Amniotic epithelial cell (primary cell): ENCODE results near the gene ADAM12.

Experiments
- DNase-seq: peaks from one replicate; pipeline ENCODE4 v3.0.0-alpha.2; 2010; ENCODE audit warnings: low read depth

The ADAM12 gene

GRCh38 chr10:126234630-126235029 lies 153.6 kb downstream of the ADAM12 start:
- no peak for DNase-seq

GRCh38 chr10:126233182-126234148 lies 154.8 kb downstream of the ADAM12 start:
- peak; percentile 24 for DNase-seq

- DNase-seq: no peak
Observed at GRCh38 chr10:126230587-126230986, 157.7 kb downstream of the ADAM12 start.

DNA sequence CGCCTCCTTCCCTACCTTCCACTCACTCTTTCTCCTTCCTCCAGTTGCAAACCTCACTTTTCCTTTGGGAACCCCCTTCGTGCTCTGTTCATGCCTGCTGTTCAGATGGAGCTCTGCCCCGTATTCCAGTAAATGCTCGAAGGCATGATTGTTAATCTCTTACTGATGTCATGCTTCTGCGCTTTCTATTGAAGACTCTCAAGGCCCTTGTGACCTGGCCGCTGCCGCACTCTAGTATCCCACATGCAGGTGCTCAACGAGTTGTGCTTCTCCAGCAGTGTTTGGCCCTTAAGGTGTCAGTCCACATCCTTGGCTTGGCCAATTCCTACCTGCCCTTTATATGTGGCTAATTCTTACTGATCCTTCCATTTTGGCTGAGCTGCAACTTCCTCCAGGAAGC lies 158.6 kb downstream of the ADAM12 start:
- no peak for DNase-seq

DNA sequence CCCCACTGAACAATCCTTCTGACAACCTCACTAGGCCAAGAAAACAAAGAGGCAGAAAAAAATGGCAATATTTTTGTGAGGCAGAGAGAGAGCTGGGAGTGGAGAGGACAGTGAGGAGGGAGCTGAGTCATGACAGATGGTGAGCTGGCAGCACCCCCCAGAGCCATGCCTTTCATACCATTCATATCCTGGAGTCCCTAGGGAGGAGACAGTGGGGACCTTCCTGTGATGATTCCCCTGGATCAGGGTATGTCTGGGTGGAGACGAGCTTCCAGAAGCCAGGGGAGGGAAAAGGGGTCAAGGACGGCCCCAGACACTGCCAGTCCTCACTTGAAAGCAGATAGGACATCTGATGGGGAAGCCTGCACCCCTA lies 160.5 kb downstream of the ADAM12 start:
- DNase-seq: no peak

- DNase-seq: no peak
Observed at GRCh38 chr10:126226988-126227761, 161.1 kb downstream of the ADAM12 start.

DNA sequence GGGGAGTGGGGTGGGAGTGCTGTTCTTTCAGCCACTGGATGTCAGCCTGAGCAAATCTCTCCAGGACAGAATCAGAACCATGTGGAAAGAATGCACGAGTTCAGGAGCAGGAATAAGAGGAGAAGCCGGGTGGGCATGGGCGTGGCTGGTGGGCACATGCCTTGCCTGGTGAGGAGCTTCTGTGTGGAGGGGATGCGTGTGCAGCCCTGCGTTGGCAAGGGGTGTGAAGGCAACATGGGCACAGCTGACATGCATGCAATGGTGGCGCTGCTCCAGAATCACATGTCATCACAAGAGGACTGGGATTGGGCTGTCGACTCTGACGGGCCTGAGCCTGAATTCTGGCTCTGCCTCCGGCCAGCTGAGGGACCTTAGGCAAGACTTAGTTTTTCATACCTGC lies 162.1 kb downstream of the ADAM12 start:
- no peak for DNase-seq

GRCh38 chr10:126225672-126226008 lies 162.6 kb downstream of the ADAM12 start:
- no peak for DNase-seq

DNA sequence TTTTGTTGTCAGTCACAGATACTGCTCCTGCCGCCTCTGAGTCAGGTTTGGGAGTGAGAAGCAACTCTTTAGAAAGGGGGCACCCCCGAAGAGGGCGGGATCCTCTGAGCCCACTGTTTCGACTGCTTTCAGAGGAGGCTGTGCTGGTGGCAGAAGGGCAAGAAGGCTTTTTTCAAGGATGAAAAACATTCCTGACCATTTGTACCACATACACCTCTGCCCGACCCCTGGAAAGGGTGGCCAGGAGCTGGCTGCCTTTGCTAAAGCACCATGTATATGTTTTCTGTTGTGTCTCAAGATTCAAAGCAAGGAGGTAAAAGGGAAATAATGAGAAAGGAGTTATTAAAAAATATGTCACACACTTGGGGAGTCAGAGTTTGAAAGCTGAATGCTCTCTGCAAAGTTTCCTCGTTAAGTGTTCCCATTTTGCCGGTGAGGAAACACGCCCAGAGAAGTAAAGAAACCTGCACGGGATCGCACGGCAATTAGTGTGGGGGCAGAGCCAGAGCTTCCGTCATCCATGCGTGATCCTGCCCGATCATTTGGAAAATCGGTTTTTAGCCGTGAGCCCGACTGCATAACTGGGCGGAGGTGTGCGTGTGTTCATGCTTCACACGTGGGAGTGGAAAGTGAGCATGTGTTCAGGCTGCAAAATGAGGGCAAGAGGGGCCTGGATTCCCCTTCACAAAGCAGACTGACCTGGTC lies 163.2 kb downstream of the ADAM12 start:
- no peak for DNase-seq

- DNase-seq: no peak
Observed at GRCh38 chr10:126223512-126224067, 164.7 kb downstream of the ADAM12 start.

DNA sequence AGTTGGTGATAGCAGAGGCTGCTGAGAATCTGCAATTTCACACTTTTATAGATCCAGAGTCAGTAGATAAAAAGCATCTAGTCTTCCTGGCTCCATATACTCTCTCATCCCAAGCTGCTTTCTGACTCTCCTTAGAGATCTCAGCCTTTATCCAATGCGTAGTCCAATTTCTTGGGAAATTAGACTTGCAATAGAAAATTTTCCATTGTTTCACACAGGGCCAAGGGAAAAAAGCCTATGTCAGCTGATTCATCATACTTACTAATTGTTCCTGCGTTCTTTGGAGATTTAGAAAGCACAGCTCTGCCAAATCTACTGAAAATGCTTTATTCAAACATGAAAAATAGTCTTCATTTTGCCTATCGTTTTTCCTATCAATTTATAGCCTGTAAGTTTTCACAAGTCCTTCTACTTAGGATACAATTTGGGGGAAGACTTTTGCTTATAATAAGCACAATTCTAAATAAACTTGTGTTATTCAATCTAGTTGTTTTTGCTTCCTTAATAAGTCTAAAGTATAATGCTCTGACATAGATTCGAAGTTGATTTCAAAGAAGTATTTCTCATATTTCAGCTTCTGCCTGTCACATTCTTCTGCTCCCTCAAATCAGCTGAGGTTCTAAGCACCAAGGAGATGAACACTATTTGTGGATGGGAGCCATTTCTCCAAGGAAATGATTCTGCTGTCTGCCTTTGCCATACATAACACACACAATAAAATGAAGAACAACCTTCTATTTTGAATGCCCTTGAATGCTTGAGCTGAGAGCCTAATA lies 165.4 kb downstream of the ADAM12 start:
- peak; percentile 37 for DNase-seq

GRCh38 chr10:126221874-126222273 lies 166.4 kb downstream of the ADAM12 start:
- DNase-seq: no peak

DNA sequence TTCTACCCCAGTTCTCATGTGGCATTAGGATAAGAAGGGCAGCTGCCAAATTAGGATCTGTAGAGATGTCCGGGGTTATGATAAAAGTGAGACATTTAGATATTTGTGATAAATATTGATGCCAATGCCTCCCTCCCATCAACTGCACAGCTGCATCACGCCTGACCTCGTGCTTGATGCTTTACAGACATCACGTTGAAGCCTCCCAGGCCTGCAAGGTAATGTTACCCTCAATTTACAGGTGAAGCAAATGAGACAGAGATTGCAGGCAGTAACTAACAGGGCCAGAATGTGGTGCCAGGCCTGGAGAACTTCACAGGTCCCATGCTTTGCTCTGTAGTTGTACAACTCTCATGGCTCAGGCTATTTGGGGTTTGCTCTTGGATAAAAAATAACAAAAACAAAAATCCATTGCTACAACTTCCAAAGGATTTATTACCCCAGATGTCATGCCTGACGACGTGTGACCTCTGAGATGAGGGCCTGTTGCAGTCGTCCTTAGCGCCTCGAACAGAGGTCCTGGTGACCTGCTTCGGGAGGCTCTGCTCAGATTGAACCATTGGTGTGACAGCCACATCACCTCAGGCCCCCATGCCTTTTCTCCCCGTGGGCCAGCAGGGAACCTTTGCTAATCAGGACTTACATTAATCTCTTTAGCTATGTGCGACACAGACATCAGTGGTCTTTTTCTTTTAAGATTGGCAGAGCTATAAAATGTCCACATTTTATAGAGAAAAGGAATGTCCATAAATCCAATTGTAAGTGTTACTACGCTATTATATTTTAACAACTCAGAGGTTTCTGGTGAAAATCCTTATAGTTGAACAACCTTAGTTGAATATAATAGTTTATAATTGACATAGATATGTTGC lies 169.3 kb downstream of the ADAM12 start:
- DNase-seq: no peak

- no peak for DNase-seq
Observed at GRCh38 chr10:126218174-126218573, 170.1 kb downstream of the ADAM12 start.

DNA sequence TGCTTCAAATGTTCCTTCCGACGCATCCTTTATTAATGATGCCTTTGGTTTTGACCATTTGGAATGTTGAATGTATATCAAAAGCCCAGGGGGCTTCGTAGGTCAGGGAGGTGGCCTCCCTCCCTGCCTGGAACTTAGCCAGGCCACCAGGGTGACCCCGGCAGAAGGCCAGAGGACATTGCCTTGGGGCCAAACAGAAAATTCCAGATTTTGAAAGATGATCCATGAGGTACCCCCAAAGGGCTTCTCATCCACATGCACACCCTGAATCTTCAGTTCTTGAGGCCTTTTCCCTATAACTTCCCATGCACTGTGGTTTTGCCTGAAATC lies 171.7 kb downstream of the ADAM12 start:
- no peak for DNase-seq

DNA sequence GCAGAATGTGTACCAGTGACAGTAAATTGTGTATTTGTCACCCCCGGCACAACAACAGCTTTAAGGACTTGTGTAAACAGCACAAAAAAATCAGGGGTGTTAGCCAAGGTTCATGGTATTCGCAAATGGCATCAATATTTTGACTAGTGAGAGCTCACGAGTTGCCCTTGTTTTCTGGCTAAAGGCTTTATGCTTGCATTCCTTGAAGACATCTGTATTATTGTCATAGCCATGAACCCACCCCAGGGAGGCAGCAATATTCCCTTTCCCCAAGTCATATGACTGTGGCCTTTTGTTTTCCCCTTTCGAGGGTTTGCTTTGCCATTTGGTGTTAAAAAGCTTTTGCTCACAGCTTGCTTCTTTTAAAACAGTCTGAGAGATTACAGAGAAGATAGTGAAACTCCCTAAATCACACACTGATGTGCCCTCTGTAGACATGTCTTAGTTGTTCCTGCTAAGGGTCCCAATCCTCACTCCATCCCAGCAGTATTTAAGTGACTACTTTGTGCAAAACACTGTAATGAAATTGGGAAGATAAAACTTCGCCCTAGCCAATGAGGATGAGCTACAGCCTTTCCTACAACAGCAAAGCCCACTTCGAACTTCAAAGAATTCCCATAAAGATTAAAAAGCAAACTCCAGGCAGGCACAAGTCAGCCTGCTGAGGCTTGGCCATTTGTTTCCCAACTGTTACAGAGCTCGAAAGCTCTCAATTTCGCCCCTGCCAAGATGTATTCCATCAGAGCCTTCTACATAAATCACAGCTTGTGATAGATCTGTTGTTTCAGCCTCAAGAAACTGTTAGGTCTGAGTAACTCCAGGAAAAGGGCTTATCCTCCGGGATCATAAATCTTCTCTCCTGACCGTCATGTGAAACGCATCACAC lies 172.3 kb downstream of the ADAM12 start:
- peak; percentile 84 for DNase-seq

GRCh38 chr10:126214679-126215078 lies 173.6 kb downstream of the ADAM12 start:
- no peak for DNase-seq

DNA sequence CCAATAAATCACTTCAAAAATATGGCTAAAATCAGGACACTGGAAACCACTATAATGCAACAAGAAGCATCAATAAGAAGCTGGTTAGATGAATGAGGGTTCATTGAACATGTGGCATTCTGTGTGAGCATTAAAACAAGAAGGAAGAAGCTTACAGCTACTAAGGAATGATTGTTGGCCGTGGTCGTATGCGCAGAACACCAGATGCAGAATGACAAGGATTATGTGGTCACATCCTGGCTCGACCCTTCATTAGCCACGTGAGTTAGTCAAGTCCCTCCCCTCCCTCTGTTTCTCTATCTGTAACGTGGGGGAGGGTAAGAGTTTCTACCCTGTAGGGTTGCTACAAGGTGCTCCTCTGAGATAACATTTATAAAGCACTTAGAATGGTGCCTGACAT lies 174.3 kb downstream of the ADAM12 start:
- DNase-seq: no peak

DNA sequence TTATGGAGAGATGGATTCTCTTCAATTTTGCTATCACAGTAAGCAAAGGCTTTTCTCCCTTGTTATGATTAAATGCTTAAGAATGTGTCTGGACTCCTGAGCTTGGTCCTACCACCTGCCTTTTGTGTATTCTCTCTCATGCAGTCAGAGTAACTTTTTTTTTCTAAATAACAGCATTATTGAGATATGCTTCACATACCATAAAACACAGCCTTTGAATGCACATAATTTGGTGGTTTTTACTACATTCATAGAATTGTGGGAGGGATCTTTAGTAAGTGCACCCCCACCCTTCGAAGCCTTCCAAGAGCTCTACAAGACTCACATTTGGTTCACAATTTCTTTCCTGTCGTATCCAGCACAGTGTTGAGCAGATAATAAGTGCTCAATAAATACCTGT lies 175.5 kb downstream of the ADAM12 start:
- DNase-seq: no peak
